Choroid plexus epithelial cell (primary cell): ENCODE results near the gene SNTG2.
"Not testable (repeated sequence)": the region's sequence is repeated elsewhere in the genome, so short reads cannot be mapped to it uniquely, and the experiment has no call there.

ENCODE experiments used
- DNase-seq: peaks from one replicate; pipeline ENCODE4 v3.0.0-alpha.2; 2010; ENCODE audit warnings: low read depth
- H3K4me3 ChIP-seq: 2 replicates; pipeline ENCODE4 v1.5.1; 2011; ENCODE audit warnings: low read depth, mild to moderate bottlenecking, control low read depth, low read length, moderate library complexity
- CTCF ChIP-seq: conservative IDR thresholded peaks from 2 replicates; pipeline ENCODE4 v1.5.1; 2011; ENCODE audit warnings: low read depth, mild to moderate bottlenecking, control low read depth, inconsistent platforms, low read length, moderate library complexity

The SNTG2 gene

GRCh38 chr2:1125217-1125616 lies 174.6 kb downstream of the SNTG2 start:
- DNase-seq, result no peak
- H3K4me3 ChIP-seq, result no peak overlapping the region
- no peak for TF ChIP-seq CTCF

- no peak for DNase-seq
- H3K4me3 ChIP-seq, result no peak overlapping the region
- no peak for TF ChIP-seq CTCF
These were observed 175.2 kb downstream of the SNTG2 start for GRCh38 chr2:1125633-1126370.

GRCh38 chr2:1129982-1130381 lies 179.3 kb downstream of the SNTG2 start:
- TF ChIP-seq CTCF, result no peak
- no peak for DNase-seq

GRCh38 chr2:1130922-1131321 lies 180.3 kb downstream of the SNTG2 start:
- TF ChIP-seq CTCF, result no peak
- H3K4me3 ChIP-seq, result no peak overlapping the region
- no peak for DNase-seq

More at GRCh38 chr2:1129982-1130381, 179.3 kb downstream of the SNTG2 start:
- no peak overlapping the region for H3K4me3 ChIP-seq

- H3K4me3 ChIP-seq, result no peak overlapping the region
- no peak for TF ChIP-seq CTCF
- no peak for DNase-seq
These were observed 181.8 kb downstream of the SNTG2 start for GRCh38 chr2:1132328-1132969.

- not testable (repeated sequence) for DNase-seq
These were observed 183.2 kb downstream of the SNTG2 start for GRCh38 chr2:1133896-1134295.

GRCh38 chr2:1134629-1135028 lies 184.0 kb downstream of the SNTG2 start:
- no peak for DNase-seq
- no peak overlapping the region for H3K4me3 ChIP-seq
- TF ChIP-seq CTCF, result no peak

More at GRCh38 chr2:1133896-1134295, 183.2 kb downstream of the SNTG2 start:
- H3K4me3 ChIP-seq, result not testable (repeated sequence)
